BJ (cell line): ENCODE data around the gene USP37. TPM values are rescaled to one million over a fixed set of nuclear protein-coding genes. Genes with fewer than 3 reads are reported as not detected.

ENCODE experiments used
- CTCF ChIA-PET: fragments of 350-600 bp; formaldehyde crosslinking; extraction: SDS; loops from one replicate; lab custom pipeline; 2021; ENCODE audit warnings: antibody characterized with exemption, inconsistent platforms; lab: Yijun Ruan, JAX
- POLR2A ChIA-PET: fragments of 300-600 bp; sonication (Branson Sonifier 250); formaldehyde crosslinking; extraction: SDS; loops from one replicate; lab custom pipeline; 2021; ENCODE audit warnings: antibody characterized with exemption; lab: Charles Lee
- DNase-seq: peaks from one replicate; pipeline ENCODE4 v3.0.0-alpha.2; 2011; ENCODE audit warnings: low read depth
- H3K27me3 ChIP-seq: 2 replicates; pipeline ENCODE4 v1.6.0; 2011; ENCODE audit warnings: low read length; ENCODE audit not compliant: control insufficient read depth, insufficient read depth
- H3K36me3 ChIP-seq: 2 replicates; pipeline ENCODE4 v1.5.1; 2011; ENCODE audit warnings: low read length; ENCODE audit not compliant: control insufficient read depth, insufficient read depth
- H3K4me3 ChIP-seq: 2 replicates; pipeline ENCODE4 v1.5.1; 2011; ENCODE audit warnings: low read depth, mild to moderate bottlenecking, control low read depth, low read length
- polyA plus RNA-seq: library from polyadenylated mRNA; depleted of rRNA; stranded (reverse); fragments of >200 nt; gene quantifications from 2 replicates; pipeline ENCODE4 v1.2.3, GENCODE V29; 2011
- TF ChIP-seq, protein P1 (sequence below): IDR thresholded peaks from 2 replicates; pipeline ENCODE4 v1.5.1; 2011; ENCODE audit warnings: low read depth, mild to moderate bottlenecking, control low read depth, inconsistent platforms, low read length, moderate library complexity; ENCODE audit not compliant: insufficient read depth

Gene USP37
- polyA plus RNA-seq, 1 experiment, result 1.9 TPM

DNA sequence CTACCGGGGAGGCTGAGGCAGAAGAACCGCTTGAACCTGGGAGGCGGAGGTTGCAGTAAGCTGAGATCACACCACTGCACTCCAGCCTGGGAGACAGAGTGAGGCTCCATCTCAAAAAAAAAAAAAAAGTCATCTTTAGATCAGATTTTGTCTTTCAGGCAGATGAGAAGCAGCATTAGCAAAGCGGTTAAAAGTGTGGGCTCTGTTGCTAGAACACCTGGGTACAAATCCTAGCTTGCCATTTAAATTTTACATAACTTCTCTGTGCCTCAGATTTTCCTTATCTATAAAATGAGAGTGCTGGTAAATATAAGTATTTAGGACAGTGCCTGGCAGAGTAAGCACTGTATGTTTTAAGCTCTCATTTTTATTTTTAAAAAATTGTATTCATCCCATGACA is 8.7 kb upstream of the USP37 start:
- Histone ChIP-seq H3K27me3 (no peaks in the 10 kb centered on the region), H3K4me3 (no peak overlapping the region), H3K36me3 (peaks cover 1% of the 10 kb centered on the region; the same call in 1 of the 2 replicates)
- CTCF ChIA-PET, result no interaction called here
- TF ChIP-seq, protein P1, sequence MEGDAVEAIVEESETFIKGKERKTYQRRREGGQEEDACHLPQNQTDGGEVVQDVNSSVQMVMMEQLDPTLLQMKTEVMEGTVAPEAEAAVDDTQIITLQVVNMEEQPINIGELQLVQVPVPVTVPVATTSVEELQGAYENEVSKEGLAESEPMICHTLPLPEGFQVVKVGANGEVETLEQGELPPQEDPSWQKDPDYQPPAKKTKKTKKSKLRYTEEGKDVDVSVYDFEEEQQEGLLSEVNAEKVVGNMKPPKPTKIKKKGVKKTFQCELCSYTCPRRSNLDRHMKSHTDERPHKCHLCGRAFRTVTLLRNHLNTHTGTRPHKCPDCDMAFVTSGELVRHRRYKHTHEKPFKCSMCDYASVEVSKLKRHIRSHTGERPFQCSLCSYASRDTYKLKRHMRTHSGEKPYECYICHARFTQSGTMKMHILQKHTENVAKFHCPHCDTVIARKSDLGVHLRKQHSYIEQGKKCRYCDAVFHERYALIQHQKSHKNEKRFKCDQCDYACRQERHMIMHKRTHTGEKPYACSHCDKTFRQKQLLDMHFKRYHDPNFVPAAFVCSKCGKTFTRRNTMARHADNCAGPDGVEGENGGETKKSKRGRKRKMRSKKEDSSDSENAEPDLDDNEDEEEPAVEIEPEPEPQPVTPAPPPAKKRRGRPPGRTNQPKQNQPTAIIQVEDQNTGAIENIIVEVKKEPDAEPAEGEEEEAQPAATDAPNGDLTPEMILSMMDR, result no peak
- no peak for DNase-seq
- POLR2A ChIA-PET, result no interaction called here

DNA sequence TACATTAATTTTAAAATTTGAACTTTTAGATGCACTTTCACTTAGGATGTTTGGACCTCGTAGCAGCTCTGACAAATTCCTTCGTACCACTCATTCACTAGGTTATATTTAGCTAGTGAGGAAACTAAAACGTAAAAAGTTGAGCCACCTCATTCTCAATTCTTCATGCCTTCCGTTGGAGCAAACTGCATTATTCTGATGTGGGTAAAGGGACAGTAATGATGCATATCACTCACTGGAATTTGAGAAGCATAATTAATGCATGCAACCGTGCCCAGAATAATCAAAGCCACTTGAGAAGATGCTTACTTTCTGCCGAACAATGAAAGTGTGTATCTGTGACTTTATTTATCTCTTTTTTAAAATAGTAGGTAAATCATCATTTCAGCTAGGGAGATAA is 2.7 kb upstream of the USP37 start:
- no peaks in the 10 kb centered on the region for H3K27me3 ChIP-seq
- ChIA-PET CTCF (interaction anchor here (1.2 kb wide), 1 partner anchor 75 kb away, joined by 4 read pairs; no protein-coding TSS in a partner anchor), POLR2A (no interaction called here)
- TF ChIP-seq, protein P1, result no peak
- DNase-seq, result no peak
- H3K4me3 ChIP-seq, result peak overlapping the region; percentile 66
- H3K36me3 ChIP-seq, result 0 out of 2 replicates have a peak, but pooled peaks cover 1% of the 10 kb centered on the region

DNA sequence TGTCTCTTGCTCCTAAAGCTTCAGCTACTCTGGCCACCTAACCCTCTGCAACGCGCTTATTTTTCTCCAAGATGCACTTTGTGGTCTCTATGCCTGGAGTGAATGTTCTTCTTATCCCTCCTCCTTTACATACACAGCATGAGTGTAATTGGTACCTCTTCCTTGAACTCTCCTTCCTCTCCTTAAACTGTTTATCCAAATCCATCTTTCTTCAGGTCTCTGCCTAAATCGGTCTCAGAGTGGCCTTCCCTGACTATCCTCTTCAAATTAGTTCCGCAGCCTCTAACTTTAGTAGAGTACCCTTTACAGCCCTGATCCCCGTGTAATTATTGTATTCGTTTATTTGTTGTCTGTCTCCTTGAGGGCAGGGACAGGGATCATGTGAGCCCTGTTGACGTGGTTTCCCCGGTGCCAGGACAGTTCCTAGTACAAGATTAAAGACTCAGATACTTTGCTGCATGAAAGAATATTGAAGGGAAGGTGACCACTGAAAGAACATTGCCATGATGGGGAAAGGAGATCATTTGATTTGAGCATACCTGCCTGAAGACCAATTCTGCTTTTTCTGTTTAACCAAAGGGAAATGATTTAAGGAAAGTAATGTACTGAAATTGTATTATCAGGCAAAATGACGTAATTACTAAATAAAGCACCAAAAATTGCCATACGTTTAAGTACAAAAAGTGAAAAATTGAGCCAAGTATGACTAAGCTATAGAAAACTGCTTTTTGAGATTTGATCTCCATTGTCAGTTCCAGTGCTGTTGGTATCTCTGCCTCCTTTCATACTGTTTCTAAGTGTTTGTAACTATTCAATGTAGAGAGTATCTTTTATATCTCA is 1.7 kb upstream of the USP37 start:
- Histone ChIP-seq H3K36me3 (0 out of 2 replicates have a peak, but pooled peaks cover 1% of the 10 kb centered on the region), H3K27me3 (no peaks in the 10 kb centered on the region), H3K4me3 (peak overlapping the region; percentile 66)
- no peak for DNase-seq
- ChIA-PET CTCF (interaction anchor here (0.8 to 1.2 kb wide), 2 partner anchors 76 to 278 kb away, joined by 4 read pairs; no protein-coding TSS in a partner anchor), POLR2A (no interaction called here)
- TF ChIP-seq, protein P1, result no peak

DNA sequence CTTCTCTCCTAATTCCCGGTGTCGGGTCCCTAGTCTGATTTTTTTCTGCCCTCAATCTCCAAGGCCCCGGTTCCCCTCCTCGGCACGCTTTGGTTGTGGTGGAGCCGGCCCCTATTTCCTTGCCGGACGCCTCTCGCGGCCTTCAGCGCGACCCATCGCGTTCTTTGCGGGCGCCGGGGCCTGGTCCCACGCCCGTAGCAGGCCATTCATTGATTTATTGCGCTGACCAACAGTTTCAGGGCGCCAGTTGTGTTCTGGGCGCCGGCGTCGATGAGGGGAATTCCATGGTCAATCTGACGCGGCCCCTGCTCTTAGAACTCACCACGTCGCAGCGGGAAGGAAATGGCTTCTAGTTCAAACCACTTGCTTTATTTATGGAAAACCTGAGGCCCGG is 884 bp upstream of the USP37 start:
- ChIA-PET CTCF (no interaction called here), POLR2A (no interaction called here)

DNA sequence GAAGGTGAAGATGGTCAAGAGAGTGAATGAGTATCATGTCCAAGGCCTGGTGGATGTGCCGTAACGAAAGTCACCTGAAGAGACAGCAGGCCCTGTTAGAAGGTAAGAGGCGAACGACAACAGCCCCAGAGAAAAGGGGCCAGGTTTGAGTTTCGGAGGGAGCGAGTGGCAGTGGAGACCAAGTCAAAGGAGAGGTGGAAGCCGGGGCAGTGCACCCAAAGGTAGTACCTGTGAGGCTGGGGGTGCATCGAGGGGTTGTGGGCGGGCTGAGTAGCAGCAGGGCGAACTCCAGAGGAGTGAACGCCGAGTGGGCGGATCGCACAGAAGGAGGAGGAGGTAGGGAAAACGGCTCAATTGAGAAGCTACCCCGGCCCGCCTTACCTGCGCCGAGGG is 358 bp downstream of the USP37 start:
- TF ChIP-seq, protein P1, result no peak
- Histone ChIP-seq H3K4me3 (peak overlapping the region; percentile 95), H3K27me3 (no peaks in the 10 kb centered on the region), H3K36me3 (0 out of 2 replicates have a peak, but pooled peaks cover 1% of the 10 kb centered on the region)
- no peak for DNase-seq
- ChIA-PET POLR2A (interaction anchor here (0.6 kb wide), 1 partner anchor 74 kb away, joined by 5 read pairs; no protein-coding TSS in a partner anchor), CTCF (no interaction called here)

More for the DNA sequence above, 884 bp upstream of the USP37 start:
- Histone ChIP-seq H3K4me3 (peak overlapping the region; percentile 66), H3K27me3 (no peaks in the 10 kb centered on the region), H3K36me3 (0 out of 2 replicates have a peak, but pooled peaks cover 1% of the 10 kb centered on the region)
- no peak for DNase-seq
- TF ChIP-seq, protein P1, result no peak
